ENCODE results near the gene DGUOK. TPM values are rescaled to one million over a fixed set of nuclear protein-coding genes. Genes with fewer than 3 reads are reported as not detected.

The DGUOK gene
- total RNA-seq, 4 donors from 2014 or later, result 10.2 to 25.2 (median 20.3) TPM

GRCh38 chr2:73925033-73925704, 1.5 kb upstream of the DGUOK start:
- H3K27me3 ChIP-seq, result peaks cover 0 to 10% (median 3%) of the 10 kb centered on the region in 3 donors
- peaks cover 15 to 17% of the 10 kb centered on the region in 2 donors for H3K4me1 ChIP-seq
- no peak overlapping the region for H3K4me3 ChIP-seq
- H3K9me3 ChIP-seq, result no peaks in the 10 kb centered on the region
- no peak overlapping the region for H3K27ac ChIP-seq
- in situ Hi-C loops (cut with MboI; ENCODE audit: low sequenced_read_pairs in 4 of 4) (loop anchor here in 1 of 4 donors (10.0 kb wide), 1 partner anchor 100 kb away; the partner anchor contains the start of gene STAMBP), intact Hi-C loops (cut with DNase I; ENCODE audit: low total_unique reads) (loop anchor here (10.0 kb wide), 1 partner anchor 460 kb away; the partner anchor contains the start of gene DCTN1)
- H3K36me3 ChIP-seq, result no peaks in the 10 kb centered on the region
- DNase-seq (no peak), ATAC-seq (no peak)
- TF ChIP-seq POLR2A (IDR thresholded peaks at IDR 0.05) (no peak), CTCF (IDR thresholded peaks at IDR 0.05 in 4 of 5, conservative IDR thresholded peaks at IDR 0.05 in 1 of 5) (no peak)

DNA sequence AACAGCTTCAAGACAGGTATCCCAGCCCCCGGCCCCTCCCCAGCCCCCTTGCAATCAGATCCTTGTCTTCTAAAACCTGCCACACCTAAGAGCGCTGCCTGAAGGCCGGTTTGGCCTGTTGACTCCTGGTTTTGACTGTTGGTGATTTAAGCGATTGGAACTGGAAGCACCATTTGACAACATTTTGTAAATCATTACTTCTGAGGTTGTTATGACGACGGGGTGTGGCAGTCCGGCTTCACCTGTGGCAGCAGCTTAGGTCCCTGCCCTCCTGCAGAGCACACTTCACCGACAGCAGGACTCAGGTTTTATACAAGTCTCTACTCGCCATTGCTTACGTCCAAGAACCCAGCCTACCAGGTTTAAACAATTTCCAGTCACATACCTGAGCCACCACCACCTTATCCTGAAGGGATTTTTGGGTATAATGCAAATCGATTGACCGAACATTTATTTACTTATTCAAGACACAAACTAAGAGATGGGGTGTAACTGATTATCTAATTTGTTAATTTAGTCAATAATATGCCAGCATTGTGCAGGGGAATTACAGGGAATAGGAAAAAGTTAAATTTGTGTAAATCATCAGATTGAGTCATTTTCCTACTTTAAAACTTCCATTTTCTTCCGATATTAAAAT, 707 bp upstream of the DGUOK start:
- intact Hi-C loops (cut with DNase I; ENCODE audit: low total_unique reads), result loop anchor here (1.0 to 10.0 kb wide), 5 partner anchors 59 to 459 kb away; partner anchors contain the start of genes DCTN1, TET3 and TPRKB
- TF ChIP-seq POLR2A (IDR thresholded peaks at IDR 0.05), result no peak
- TF ChIP-seq CTCF (IDR thresholded peaks at IDR 0.05 in 4 of 5, conservative IDR thresholded peaks at IDR 0.05 in 1 of 5), result no peak
- no peaks in the 10 kb centered on the region for H3K36me3 ChIP-seq
- peak overlapping the region; percentile 69 to 91 (median 82) for H3K4me3 ChIP-seq
- ATAC-seq, result no peak
- H3K9me3 ChIP-seq, result no peaks in the 10 kb centered on the region
- peaks cover 15 to 17% of the 10 kb centered on the region in 2 donors for H3K4me1 ChIP-seq
- peaks cover 0 to 7% (median 0%) of the 10 kb centered on the region in 3 donors for H3K27me3 ChIP-seq
- H3K27ac ChIP-seq, result peak overlapping the region; percentile 82 to 93 (median 91)
- no peak for DNase-seq
- in situ Hi-C loops (cut with MboI; ENCODE audit: low sequenced_read_pairs in 4 of 4), result loop anchor here in 1 of 4 donors (10.0 kb wide), 1 partner anchor 101 kb away; the partner anchor contains the start of gene STAMBP

DNA sequence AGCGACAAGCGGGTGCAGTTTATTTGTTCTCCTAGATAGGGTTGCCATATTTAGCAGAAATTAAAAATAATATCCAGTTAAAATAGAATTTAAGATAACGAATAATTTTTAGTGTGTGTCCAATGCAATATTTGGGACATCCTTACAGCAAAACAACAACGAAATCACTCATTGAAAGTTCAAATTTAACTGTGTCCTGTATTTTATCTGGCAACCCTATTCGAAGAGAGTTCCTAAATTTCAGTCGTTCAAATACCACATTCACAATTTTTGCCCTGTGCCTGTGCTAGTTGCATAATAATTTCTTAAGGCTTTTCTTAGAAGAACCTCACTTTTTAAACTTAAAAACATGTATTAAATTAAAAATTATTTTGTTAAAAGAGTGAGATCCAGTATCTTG, 664 bp downstream of the DGUOK start:
- peak overlapping the region; percentile 69 to 91 (median 82) for H3K4me3 ChIP-seq
- peaks cover 15 to 17% of the 10 kb centered on the region in 2 donors for H3K4me1 ChIP-seq
- H3K36me3 ChIP-seq, result no peaks in the 10 kb centered on the region
- in situ Hi-C loops (cut with MboI; ENCODE audit: low sequenced_read_pairs in 4 of 4) (loop anchor here in 1 of 4 donors (10.0 kb wide), 1 partner anchor 103 kb away; the partner anchor contains the start of gene STAMBP), intact Hi-C loops (cut with DNase I; ENCODE audit: low total_unique reads) (loop anchor here (2.0 to 10.0 kb wide), 3 partner anchors 57 to 457 kb away; partner anchors contain the start of genes DCTN1 and TET3)
- no peak for TF ChIP-seq CTCF (IDR thresholded peaks at IDR 0.05 in 4 of 5, conservative IDR thresholded peaks at IDR 0.05 in 1 of 5)
- TF ChIP-seq POLR2A (IDR thresholded peaks at IDR 0.05), result no peak
- H3K27me3 ChIP-seq, result no peaks in the 10 kb centered on the region
- no peak for DNase-seq
- ATAC-seq, result no peak
- H3K9me3 ChIP-seq, result no peaks in the 10 kb centered on the region
- peak overlapping the region; percentile 82 to 93 (median 91) for H3K27ac ChIP-seq

DNA sequence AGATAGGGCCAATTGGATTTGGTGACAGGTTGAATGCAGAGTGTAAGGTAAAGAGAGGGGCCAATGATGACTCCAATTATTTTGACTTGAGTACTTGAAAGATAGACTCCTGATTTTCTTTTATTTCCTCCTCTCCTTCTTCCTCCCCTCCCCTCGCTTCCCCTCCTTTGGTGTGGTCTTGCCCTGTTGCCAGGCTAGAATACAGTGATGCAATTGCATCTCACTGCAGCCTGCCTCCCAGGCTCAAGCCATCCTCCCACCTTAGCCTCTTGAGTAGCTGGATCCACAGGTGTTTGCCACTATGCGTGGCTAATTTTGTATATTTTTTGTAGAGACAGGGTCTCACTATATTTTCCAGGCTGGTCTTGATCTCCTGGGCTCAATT, 2.3 kb downstream of the DGUOK start:
- no peak overlapping the region for H3K27ac ChIP-seq
- no peaks in the 10 kb centered on the region for H3K27me3 ChIP-seq
- ATAC-seq, result no peak
- in situ Hi-C loops (cut with MboI; ENCODE audit: low sequenced_read_pairs in 4 of 4), result loop anchor here in 1 of 4 donors (10.0 kb wide), 1 partner anchor 104 kb away; the partner anchor contains the start of gene STAMBP
- H3K4me3 ChIP-seq, result no peak overlapping the region
- intact Hi-C loops (cut with DNase I; ENCODE audit: low total_unique reads), result loop anchor here (1.0 to 10.0 kb wide), 2 partner anchors 456 to 524 kb away; partner anchors contain the start of gene DCTN1
- H3K9me3 ChIP-seq, result no peaks in the 10 kb centered on the region
- peaks cover 15 to 17% of the 10 kb centered on the region in 2 donors for H3K4me1 ChIP-seq
- TF ChIP-seq CTCF (IDR thresholded peaks at IDR 0.05 in 4 of 5, conservative IDR thresholded peaks at IDR 0.05 in 1 of 5) (no peak), POLR2A (IDR thresholded peaks at IDR 0.05) (no peak)
- H3K36me3 ChIP-seq, result no peaks in the 10 kb centered on the region
- DNase-seq, result no peak
